ENCODE results near the gene GRB10.
"Not testable (repeated sequence)": the region's sequence is repeated elsewhere in the genome, so short reads cannot be mapped to it uniquely, and the experiment has no call there.

Gene GRB10

GRCh38 chr7:50592940-50593339 lies 189.8 kb downstream of the GRB10 start:
- in situ Hi-C loops (cut with HindIII; ENCODE audit: low sequenced_read_pairs) = no loop called here

GRCh38 chr7:50591480-50592438 lies 190.9 kb downstream of the GRB10 start:
- in situ Hi-C loops (cut with HindIII; ENCODE audit: low sequenced_read_pairs) = no loop called here

- in situ Hi-C loops (cut with HindIII; ENCODE audit: low sequenced_read_pairs) = no loop called here
Measured at GRCh38 chr7:50591098-50591479, 191.6 kb downstream of the GRB10 start.

- in situ Hi-C loops (cut with HindIII; ENCODE audit: low sequenced_read_pairs) = no loop called here
Measured at GRCh38 chr7:50590535-50590934, 192.2 kb downstream of the GRB10 start.

GRCh38 chr7:50589364-50589763 lies 193.3 kb downstream of the GRB10 start:
- in situ Hi-C loops (cut with HindIII; ENCODE audit: low sequenced_read_pairs) = no loop called here

GRCh38 chr7:50588937-50589336 lies 193.8 kb downstream of the GRB10 start:
- in situ Hi-C loops (cut with HindIII; ENCODE audit: low sequenced_read_pairs) = no loop called here

GRCh38 chr7:50587737-50588136 lies 195.0 kb downstream of the GRB10 start:
- in situ Hi-C loops (cut with HindIII; ENCODE audit: low sequenced_read_pairs) = no loop called here

- in situ Hi-C loops (cut with HindIII; ENCODE audit: low sequenced_read_pairs) = no loop called here
Measured at GRCh38 chr7:50584793-50585408, 197.8 kb downstream of the GRB10 start.

- in situ Hi-C loops (cut with HindIII; ENCODE audit: low sequenced_read_pairs) = no loop called here
Measured at GRCh38 chr7:50584386-50584785, 198.3 kb downstream of the GRB10 start.

- in situ Hi-C loops (cut with HindIII; ENCODE audit: low sequenced_read_pairs) = not testable (repeated sequence)
Measured at GRCh38 chr7:50583295-50583694, 199.4 kb downstream of the GRB10 start.

- in situ Hi-C loops (cut with HindIII; ENCODE audit: low sequenced_read_pairs) = not testable (repeated sequence)
Measured at GRCh38 chr7:50582271-50582670, 200.4 kb downstream of the GRB10 start.

- in situ Hi-C loops (cut with HindIII; ENCODE audit: low sequenced_read_pairs) = not testable (repeated sequence)
Measured at GRCh38 chr7:50580666-50581065, 202.0 kb downstream of the GRB10 start.

- in situ Hi-C loops (cut with HindIII; ENCODE audit: low sequenced_read_pairs) = no loop called here
Measured at GRCh38 chr7:50580057-50580456, 202.6 kb downstream of the GRB10 start.

GRCh38 chr7:50578105-50578504 lies 204.6 kb downstream of the GRB10 start:
- in situ Hi-C loops (cut with HindIII; ENCODE audit: low sequenced_read_pairs) = not testable (repeated sequence)

- in situ Hi-C loops (cut with HindIII; ENCODE audit: low sequenced_read_pairs) = no loop called here
Measured at GRCh38 chr7:50577569-50577968, 205.1 kb downstream of the GRB10 start.

- in situ Hi-C loops (cut with HindIII; ENCODE audit: low sequenced_read_pairs) = not testable (repeated sequence)
Measured at GRCh38 chr7:50576388-50576787, 206.3 kb downstream of the GRB10 start.

- in situ Hi-C loops (cut with HindIII; ENCODE audit: low sequenced_read_pairs) = no loop called here
Measured at GRCh38 chr7:50567715-50568261, 214.9 kb downstream of the GRB10 start.

GRCh38 chr7:50565977-50566376 lies 216.7 kb downstream of the GRB10 start:
- in situ Hi-C loops (cut with HindIII; ENCODE audit: low sequenced_read_pairs) = no loop called here

GRCh38 chr7:50565559-50565916 lies 217.2 kb downstream of the GRB10 start:
- in situ Hi-C loops (cut with HindIII; ENCODE audit: low sequenced_read_pairs) = no loop called here

GRCh38 chr7:50564640-50565558 lies 217.8 kb downstream of the GRB10 start, which contains the start of gene DDC:
TSS of gene DDC (minus strand) at chr7:50565405. CDS start at chr7:50544085, 21,320 bp downstream.
- in situ Hi-C loops (cut with HindIII; ENCODE audit: low sequenced_read_pairs) = no loop called here

GRCh38 chr7:50564171-50564570 lies 218.5 kb downstream of the GRB10 start:
- in situ Hi-C loops (cut with HindIII; ENCODE audit: low sequenced_read_pairs) = no loop called here
